ENCODE data around the gene BMPR1B.

DNA sequence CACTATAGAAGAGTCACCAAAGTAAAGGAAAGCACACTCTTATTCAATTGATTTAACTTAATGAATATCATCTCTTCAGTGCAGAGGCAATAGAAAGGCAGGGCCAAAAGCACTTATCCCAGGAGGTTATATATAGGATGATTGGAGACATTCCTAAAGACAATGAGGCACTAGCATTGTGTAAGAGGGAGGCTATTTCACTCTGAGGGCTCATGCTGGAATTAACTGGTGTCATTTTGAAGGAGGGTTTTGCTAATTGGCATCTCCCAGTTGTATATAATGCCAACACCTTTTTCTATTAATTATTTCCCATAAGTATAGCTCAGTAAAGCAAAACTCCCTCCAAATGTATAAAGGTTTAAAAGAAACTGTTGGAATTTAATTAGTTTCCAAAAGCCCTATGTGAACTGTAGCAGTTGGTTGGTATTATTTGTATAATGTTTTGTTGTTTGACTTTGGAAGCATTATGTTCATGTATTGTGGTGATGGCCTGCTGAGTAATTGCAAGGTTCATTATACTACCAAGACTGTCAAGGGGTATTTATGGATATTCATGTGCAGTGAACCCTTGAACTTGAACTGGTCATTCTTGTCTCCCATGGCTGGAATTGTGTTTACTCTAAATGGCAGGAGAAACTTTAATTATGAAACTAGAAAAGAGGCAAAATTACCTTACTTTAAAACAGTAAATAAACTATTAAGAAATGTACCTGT is 270.3 kb downstream of the BMPR1B start:
- TF ChIP-seq, protein P1, sequence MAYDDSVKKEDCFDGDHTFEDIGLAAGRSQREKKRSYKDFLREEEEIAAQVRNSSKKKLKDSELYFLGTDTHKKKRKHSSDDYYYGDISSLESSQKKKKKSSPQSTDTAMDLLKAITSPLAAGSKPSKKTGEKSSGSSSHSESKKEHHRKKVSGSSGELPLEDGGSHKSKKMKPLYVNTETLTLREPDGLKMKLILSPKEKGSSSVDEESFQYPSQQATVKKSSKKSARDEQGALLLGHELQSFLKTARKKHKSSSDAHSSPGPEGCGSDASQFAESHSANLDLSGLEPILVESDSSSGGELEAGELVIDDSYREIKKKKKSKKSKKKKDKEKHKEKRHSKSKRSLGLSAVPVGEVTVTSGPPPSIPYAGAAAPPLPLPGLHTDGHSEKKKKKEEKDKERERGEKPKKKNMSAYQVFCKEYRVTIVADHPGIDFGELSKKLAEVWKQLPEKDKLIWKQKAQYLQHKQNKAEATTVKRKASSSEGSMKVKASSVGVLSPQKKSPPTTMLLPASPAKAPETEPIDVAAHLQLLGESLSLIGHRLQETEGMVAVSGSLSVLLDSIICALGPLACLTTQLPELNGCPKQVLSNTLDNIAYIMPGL (CRISPR knock-in tag; IDR thresholded peaks at IDR 0.05; ENCODE audit: borderline replicate concordance): no peak
- TF ChIP-seq, protein P2, sequence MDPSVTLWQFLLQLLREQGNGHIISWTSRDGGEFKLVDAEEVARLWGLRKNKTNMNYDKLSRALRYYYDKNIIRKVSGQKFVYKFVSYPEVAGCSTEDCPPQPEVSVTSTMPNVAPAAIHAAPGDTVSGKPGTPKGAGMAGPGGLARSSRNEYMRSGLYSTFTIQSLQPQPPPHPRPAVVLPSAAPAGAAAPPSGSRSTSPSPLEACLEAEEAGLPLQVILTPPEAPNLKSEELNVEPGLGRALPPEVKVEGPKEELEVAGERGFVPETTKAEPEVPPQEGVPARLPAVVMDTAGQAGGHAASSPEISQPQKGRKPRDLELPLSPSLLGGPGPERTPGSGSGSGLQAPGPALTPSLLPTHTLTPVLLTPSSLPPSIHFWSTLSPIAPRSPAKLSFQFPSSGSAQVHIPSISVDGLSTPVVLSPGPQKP (IDR thresholded peaks at IDR 0.05; ENCODE audit: low read depth, low read length): no peak
- TF ChIP-seq RAD21 (conservative IDR thresholded peaks at IDR 0.05 in 1 of 2, IDR thresholded peaks at IDR 0.05 in 1 of 2) (no peak), POLR2A (IDR thresholded peaks at IDR 0.05; ENCODE audit: low read length) (no peak), FOSL2 (IDR thresholded peaks at IDR 0.05) (no peak), FOSL2 (CRISPR knock-in tag; IDR thresholded peaks at IDR 0.05) (no peak)
- TF ChIP-seq, protein P3, sequence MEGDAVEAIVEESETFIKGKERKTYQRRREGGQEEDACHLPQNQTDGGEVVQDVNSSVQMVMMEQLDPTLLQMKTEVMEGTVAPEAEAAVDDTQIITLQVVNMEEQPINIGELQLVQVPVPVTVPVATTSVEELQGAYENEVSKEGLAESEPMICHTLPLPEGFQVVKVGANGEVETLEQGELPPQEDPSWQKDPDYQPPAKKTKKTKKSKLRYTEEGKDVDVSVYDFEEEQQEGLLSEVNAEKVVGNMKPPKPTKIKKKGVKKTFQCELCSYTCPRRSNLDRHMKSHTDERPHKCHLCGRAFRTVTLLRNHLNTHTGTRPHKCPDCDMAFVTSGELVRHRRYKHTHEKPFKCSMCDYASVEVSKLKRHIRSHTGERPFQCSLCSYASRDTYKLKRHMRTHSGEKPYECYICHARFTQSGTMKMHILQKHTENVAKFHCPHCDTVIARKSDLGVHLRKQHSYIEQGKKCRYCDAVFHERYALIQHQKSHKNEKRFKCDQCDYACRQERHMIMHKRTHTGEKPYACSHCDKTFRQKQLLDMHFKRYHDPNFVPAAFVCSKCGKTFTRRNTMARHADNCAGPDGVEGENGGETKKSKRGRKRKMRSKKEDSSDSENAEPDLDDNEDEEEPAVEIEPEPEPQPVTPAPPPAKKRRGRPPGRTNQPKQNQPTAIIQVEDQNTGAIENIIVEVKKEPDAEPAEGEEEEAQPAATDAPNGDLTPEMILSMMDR (IDR thresholded peaks at IDR 0.05): no peak
- TF ChIP-seq, protein P4, sequence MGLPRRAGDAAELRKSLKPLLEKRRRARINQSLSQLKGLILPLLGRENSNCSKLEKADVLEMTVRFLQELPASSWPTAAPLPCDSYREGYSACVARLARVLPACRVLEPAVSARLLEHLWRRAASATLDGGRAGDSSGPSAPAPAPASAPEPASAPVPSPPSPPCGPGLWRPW (IDR thresholded peaks at IDR 0.05): no peak
